Fibroblast of the aortic adventitia (primary cell): ENCODE measurements around the gene HNRNPK. TPM values are rescaled to one million over a fixed set of nuclear protein-coding genes. Genes with fewer than 3 reads are reported as not detected.
A peak's percentile ranks its signal among the peaks of the same experiment; 100 is the strongest.

ENCODE experiments used
- DNase-seq: peaks from one replicate; pipeline ENCODE4 v3.0.0-alpha.2; 2010; ENCODE audit warnings: low read depth
- H3K4me3 ChIP-seq: 2 replicates; pipeline ENCODE4 v1.5.1; 2011; ENCODE audit warnings: low read depth, mild to moderate bottlenecking, control low read depth, low read length, moderate library complexity
- CTCF ChIP-seq: IDR thresholded peaks from 2 replicates; pipeline ENCODE4 v1.5.1; 2011; ENCODE audit warnings: mild to moderate bottlenecking, low read length, control low read depth, inconsistent platforms; ENCODE audit not compliant: insufficient read depth
- total RNA-seq: library from RNA; depleted of rRNA; stranded (reverse); fragments of >200 nt; gene quantifications from 2 replicates; pipeline ENCODE4 v1.2.3, GENCODE V29; 2012; ENCODE audit warnings: low replicate concordance

HNRNPK gene
- total RNA-seq, 1 donor: 445 TPM

- no peak overlapping the region for H3K4me3 ChIP-seq
- DNase-seq: no peak
- no peak for TF ChIP-seq CTCF
Observed at GRCh38 chr9:83967073-83967472, 12.9 kb downstream of the HNRNPK start.

- no peak overlapping the region for H3K4me3 ChIP-seq
- DNase-seq: no peak
- TF ChIP-seq CTCF: no peak
Observed at GRCh38 chr9:83966209-83966582, 13.8 kb downstream of the HNRNPK start.

DNA sequence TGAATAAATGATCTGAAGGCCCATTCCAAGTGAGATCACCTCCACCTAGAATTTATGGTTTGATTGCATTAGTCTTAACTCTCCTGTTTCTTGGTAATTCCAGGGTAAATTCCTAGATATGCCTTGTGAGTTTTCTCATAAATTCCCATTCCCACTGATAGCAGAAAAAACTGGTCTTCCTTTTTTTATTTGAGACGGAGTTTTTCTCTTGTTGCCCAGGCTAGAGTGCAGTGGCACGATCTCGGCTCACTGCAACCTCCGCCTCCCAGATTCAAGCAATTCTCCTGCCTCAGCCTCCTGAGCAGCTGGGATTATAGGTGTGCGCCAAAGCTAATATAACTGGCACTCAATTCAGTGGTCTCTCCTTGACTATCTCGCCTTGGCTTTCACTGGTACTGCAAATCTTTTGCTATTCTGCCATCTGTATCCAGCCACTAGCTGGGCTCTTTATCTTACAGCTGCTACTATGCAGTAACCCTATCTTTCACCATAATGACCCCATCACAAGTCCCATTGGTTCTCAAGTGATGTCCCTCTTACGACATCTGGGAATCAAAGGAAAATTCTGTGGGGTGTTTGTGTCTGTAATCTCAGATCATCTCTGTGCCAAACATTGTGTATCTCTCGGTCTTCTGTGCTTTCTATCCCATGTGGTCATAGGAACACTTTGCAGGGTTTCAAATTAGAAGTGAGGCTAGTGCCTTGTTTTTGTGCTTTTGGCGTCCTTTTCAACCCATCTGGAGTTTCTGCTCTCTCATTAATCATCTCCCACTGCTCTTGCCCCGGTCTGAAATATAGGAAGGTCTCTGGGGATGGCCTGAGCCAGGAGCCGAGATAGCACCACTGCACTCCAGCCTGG, 14.4 kb downstream of the HNRNPK start:
- DNase-seq: peak; percentile 52
- no peak for TF ChIP-seq CTCF
- H3K4me3 ChIP-seq: no peak overlapping the region

DNA sequence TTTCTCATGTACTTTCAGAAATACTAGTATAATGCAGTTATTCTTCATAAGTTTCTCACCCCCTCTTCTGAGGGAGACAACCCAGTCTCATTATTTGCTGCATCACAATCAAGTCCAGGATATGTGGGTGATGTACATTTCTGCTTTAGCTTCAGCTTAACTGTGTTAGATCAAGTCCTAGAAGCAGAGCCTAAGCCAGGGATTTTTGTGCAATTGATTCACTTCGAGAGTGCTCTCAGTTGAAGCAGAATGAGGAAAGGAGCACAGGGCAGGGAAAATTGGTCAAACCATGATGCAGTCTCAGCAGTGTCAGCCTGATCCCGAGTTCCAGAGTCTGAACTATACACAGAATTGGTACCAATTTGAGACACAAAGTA, 15.1 kb downstream of the HNRNPK start:
- TF ChIP-seq CTCF: no peak
- DNase-seq: peak; percentile 55
- H3K4me3 ChIP-seq: no peak overlapping the region

DNA sequence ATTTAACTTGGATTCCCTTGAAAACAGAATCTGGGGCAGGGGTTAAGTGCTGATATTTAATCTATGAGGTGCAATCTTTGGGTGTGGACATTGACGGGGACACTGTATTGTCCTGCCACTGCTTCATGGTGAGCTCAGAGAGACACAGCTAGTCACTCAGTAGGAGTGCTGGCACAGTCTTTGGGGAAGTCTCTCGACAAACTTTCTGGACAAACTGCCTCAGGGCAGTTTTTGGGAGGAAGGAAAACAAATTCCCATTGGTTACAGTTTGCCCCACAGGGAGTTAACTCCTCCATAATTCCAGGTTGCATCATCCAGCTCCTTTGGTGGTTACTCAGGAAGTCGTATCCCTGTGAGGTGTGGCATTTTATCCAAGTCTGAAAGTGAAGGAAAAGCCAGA, 17.9 kb downstream of the HNRNPK start:
- DNase-seq: peak; percentile 55
- H3K4me3 ChIP-seq: no peak overlapping the region
- TF ChIP-seq CTCF: no peak

GRCh38 chr9:83960991-83961390, 19.0 kb downstream of the HNRNPK start:
- H3K4me3 ChIP-seq: no peak overlapping the region
- no peak for TF ChIP-seq CTCF
- no peak for DNase-seq

GRCh38 chr9:83959061-83959460, 21.0 kb downstream of the HNRNPK start:
- peak; percentile 84 for DNase-seq
- TF ChIP-seq CTCF: no peak
- no peak overlapping the region for H3K4me3 ChIP-seq
